Activated CD4-positive, alpha-beta T cell treated with anti-CD3 and anti-CD28 coated beads for 1 hour (primary cell): ENCODE measurements around the gene DLG3.
"Not testable (repeated sequence)": the region's sequence is repeated elsewhere in the genome, so short reads cannot be mapped to it uniquely, and the experiment has no call there.

Experiments
- DNase-seq: peaks from one replicate; pipeline ENCODE4 v3.0.0-alpha.2; 2020

DLG3 gene

DNA sequence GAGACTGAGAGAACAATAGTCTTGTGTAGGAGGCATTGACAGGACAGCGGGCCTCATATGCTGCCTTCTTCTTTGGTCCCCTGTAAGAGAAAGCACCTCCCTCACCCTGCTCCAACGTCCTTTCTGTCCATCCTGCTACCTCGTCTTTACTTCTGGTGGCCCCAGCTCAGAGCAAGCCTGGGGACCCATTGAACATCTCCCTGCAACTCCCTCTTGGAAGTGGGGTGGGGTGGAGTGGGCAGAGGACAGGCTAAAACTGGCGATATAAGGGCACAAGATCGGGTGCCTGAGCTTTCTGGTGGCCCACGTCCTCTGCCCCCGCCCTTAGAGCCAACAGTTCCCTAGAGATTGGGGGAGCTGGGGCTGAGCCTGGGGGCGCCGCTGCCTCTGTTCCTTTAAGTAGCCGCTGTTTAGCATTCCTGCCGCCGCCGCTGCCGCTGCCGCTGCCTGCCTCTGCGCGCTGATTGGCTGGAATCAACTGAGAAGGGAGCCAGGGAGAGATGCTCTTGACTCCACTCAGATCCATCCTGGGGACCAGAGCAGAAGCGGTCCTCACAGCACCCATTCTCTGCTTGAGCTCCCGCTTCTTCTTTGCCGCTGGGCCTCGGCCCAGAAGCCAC lies at the start of gene DLG3:
Gene DLG3, plus strand, starts transcription at position 510 of the 620 bp plus-strand sequence. CDS start 367 bp downstream, outside the sequence.
- DNase-seq, result no peak

DNA sequence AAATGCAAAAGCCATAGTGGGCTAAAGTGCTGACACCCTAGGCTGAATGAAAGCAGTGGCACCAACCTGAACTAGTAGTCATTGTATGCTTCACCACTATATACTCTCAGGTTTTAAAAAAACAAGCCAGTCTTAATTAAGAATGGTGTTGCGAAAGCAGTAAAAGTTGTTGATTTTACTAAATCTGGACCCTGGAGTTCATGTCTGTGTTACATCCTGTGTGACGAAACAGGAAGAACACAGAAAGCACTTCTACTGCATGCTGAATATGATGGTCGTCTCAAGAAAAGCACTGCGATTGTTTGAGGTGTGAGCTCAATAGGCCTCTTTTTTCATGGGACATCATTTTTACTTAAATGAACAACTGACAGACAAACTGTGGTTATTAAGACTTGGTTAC lies 45.7 kb upstream of the DLG3 start:
- no peak for DNase-seq

DNA sequence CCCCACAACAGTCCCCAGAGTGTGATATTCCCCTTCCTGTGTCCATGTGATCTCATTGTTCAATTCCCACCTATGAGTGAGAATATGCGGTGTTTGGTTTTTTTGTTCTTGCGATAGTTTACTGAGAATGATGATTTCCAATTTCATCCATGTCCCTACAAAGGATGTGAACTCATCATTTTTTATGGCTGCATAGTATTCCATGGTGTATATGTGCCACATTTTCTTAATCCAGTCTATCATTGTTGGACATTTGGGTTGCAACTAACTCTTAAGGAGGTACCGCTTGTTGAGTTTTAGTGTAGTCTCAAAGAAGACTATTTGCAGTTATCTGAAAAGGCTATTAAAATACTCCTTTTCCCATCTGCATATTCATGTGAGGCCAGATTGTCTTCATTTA lies 44.5 kb upstream of the DLG3 start:
- DNase-seq, result not testable (repeated sequence)

DNA sequence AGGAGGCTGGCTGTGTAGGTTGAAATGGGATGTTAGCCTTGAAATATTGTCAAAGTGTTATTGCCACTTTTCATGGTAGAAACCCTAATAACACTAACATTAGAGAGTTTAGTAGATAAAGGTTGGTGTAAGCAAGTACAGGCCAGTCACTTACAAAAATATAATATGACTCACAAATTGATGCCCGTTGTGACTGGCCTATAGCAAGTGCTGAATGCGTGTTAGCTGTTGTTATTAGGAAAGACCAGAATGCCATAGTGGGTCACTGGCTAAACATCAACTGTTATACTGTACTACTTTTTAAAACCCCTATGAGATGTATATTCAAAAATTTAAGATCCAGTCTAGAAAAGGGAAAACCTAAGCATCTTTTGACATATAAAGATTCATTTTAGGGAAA lies 41.9 kb upstream of the DLG3 start:
- DNase-seq, result no peak

DNA sequence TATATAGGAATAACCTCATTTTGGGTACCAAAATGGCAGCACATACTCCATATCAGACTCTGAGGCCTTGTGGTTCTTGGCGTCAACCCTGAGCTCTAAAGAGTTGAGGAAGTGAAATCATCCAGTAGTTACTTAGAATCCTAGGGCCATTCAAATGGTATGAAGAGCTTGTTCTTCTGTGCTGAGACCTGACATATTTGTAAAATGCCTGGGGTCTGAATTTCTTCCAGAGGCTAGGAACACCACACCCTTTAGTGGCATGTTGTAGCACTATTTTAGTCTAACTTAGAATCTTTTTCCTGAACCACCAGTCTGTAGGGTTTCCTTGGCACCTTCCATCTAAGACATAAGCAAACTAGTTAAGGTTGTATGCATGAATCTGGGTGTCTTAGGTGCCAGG lies 39.6 kb upstream of the DLG3 start:
- no peak for DNase-seq

DNA sequence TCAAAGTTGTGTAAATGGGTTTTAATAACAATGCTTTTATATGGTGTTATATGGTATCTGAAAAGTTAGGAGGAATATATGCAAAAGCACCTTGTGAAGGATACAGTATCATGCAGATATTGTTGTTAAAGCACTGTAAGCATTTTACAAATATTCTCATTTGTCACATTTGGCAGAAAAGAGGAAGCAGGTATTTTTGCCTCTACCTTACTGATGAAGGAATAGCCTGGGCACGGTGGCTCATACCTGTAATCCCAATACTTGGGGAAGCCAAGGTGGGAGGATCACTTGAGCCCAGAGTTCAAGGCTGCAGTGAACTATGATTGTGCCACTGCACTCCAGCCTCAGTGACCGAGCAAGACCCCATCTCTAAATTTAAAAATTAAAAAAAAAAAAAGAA lies 33.7 kb upstream of the DLG3 start:
- no peak for DNase-seq

DNA sequence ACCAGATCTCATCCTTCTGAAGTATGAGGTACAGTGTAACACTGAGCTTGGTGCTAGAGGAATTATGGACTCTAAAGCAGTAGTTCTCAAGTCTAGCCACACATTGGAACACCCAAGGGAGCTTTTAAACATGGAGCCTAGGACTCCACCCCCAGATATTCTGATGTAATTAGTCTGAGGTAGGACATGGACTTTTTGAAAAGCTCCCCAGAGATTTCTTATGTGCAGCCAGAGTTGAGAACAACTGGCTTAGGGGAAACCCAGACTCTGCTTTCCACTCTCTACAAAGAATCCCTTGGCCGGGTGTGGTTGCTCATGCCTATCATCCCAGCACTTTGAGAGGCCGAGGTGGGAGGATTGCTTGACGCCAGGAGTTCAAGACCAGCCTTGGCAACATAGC lies 33.2 kb upstream of the DLG3 start:
- no peak for DNase-seq

GRCh38 chrX:70421618-70422017 lies 23.0 kb upstream of the DLG3 start:
- no peak for DNase-seq

- DNase-seq, result no peak
Measured at GRCh38 chrX:70422851-70423341, 21.7 kb upstream of the DLG3 start, which contains the start of gene GDPD2. Gene GDPD2, plus strand, starts transcription at chrX:70423314. Its CDS starts 1,671 bp downstream, at chrX:70424985.

DNA sequence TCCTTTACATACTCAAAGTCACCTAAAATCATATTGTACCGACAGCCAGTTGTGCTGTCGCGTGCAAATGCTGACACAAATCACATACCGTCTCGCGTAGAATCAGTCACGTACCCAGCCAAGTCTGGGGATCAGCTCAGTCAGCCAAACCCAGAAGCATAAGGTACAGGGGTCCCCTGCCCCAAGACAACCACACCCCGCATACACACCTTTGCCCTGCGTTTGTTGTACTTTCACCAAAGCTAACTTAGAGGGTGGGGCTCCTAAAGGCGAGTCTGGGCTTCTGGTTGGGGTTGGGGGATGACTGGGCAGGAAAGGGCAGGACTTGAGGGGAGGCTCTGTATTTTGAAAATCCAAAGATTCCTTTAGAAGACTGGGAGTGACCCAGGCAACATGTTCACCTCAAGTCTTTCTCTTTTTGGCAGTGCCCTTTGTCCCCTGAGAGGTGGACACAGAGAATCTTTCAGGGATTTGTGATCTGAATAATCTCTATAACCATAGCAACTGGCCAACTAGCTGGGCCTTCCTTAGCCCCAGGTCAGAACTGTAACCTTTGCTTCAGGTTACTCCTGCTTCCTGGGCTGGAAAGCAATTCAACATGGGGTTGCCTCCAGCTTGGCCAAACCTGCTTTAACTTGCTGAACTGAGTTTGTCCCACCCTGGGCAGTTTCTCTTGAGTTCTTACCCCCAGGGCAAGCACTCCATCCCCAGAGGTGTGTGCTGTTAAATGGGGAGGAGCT lies 20.5 kb upstream of the DLG3 start:
- DNase-seq, result no peak

DNA sequence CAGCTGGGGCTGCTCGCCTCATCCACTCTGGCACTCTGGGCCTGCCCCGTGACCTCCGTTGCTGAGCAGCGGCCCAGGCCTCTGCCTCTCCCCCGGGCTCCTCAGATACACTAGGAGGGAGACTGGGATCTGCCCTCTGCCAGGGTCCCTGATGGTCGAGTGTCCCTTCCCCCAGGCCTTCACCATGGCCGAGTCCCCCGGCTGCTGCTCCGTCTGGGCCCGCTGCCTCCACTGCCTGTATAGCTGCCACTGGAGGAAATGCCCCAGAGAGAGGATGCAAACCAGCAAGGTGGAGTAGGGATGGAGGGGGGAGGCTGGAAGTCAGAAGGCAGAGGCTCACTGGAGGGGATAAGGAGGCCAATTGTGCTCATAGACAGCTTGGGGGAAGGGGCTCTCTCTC lies 19.8 kb upstream of the DLG3 start:
- DNase-seq, result no peak

DNA sequence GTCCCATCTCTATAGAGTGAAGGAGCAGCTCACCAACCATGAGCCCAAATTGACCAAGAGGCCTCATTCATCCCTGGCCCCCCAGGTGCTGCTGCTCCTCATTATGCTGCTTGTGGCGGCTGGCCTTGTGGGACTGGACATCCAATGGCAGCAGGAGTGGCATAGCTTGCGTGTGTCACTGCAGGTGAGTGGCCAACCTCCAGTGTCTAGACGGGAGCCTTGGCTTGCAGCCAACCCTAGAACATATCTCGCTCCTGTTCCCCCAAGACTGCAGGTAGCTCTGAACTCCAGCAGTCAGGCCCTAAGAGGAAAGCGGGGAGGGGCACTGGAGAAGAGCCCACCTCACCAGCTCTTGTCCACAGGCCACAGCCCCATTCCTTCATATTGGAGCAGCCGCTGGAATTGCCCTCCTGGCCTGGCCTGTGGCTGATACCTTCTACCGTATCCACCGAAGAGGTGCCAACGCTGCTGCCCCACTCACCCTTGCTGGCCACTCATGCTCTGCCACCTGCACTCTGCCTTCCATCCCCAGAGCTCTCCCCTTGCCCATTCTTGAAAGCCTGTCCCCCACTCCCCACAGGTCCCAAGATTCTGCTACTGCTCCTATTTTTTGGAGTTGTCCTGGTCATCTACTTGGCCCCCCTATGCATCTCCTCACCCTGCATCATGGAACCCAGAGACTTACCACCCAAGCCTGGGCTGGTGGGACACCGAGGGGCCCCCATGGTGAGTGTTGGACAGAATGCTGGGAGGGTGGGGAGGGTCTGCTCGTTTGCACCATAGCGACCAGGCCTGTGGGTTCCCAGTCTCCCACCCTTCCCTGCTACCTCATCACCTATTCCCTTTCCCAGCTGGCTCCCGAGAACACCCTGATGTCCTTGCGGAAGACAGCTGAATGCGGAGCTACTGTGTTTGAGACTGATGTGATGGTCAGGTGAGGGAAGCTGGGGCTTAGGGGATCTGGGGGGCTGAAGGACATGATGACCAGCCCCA lies 18.1 kb upstream of the DLG3 start:
- no peak for DNase-seq

DNA sequence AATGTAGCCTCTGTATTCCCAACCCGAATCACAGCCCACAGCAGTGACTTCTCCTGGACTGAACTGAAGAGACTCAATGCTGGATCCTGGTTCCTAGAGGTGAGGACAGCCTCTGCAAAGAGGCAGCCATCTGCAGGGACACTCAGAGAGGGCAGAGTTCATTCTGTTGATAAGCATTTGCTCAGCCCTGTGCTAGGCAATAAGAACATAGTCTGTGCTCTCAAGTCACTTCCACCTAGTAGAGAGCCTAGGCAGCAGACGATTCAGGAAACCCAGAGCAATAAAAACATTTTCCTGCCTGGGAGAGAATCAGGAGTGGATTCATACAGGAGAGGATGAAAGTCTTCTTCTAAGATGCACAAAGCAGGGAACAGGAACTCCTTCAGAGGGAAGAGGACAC lies 17.3 kb upstream of the DLG3 start:
- no peak for DNase-seq

DNA sequence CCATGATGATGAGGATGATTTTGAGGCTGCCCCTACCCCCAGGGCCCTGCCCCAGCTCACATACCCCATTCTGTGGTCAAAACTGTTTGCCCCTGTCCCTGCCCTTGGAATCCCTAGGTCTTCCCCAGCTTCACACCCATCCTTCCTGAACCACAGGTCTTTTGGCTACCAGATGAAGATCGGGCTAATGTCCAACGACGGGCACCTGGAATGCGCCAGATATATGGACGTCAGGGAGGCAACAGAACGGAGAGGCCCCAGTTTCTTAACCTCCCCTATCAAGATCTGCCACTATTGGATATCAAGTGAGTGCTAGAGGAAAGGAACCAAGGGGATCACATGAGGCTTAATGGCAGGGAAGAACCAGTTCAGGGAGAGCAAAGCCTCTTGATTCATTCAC lies 14.9 kb upstream of the DLG3 start:
- DNase-seq, result no peak

- DNase-seq, result no peak
Measured at GRCh38 chrX:70432936-70433847, 11.4 kb upstream of the DLG3 start.

- peak; percentile 63 for DNase-seq
Measured at GRCh38 chrX:70433848-70434351, 10.7 kb upstream of the DLG3 start.

DNA sequence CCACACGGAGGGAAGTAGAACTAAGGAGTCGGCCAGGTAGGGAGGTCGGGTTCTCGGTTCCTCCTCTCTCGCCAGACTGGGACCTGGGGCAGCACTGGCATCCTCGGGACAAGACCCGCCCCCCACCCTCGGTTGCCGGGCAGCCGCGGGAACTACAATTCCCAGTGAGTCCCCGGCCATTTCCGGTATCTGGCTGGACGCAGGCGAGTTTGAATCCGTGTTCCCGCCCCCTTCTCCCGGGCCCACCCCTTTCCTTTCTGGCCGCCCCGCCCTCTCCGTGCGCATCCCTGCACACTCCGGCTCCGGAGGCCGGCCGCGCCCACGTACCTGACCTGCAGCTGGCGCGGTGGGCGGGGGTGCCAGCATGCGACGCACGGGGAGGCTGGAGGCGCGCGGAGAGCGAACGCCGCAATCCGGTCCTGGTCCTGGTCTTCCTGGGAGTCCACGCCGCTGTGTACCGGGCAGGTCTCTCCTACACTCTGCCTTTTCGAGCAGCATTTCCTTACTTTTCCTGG lies 10.2 kb upstream of the DLG3 start:
- peak; percentile 27 for DNase-seq

DNA sequence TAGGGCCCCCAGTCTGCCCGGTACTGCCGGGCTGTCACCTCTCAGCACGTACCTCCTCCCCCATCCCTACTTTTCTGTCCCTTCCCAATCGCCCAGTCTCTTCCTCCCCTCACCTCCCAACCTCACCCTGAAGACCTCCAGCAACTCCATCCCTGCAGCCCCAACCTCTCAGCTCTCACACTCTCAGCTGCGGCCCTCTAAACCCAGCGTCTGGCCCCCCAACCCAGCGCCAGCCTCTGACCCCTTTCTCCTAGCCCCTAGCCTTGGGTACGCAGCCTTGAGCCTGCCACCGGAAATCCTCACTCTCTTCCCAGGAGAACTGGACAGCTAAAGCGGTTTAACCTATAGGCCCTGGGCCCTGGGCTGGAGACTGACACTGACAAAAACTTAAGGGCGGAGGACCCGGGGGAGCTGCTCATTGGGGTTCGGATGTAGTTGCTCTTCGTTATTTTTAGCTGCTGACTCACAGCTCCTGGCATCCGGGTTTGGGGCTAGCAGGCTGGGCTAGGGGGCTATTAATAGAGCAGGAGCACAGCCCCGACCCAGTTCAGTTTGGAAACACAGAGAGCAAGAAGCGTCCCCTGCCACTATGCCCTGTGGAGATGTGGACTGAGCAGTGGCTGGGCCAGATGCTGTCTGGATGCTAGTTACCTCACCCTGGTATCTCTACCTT lies 9.6 kb upstream of the DLG3 start:
- DNase-seq, result no peak

- DNase-seq, result no peak
Measured at GRCh38 chrX:70436343-70436742, 8.3 kb upstream of the DLG3 start.

DNA sequence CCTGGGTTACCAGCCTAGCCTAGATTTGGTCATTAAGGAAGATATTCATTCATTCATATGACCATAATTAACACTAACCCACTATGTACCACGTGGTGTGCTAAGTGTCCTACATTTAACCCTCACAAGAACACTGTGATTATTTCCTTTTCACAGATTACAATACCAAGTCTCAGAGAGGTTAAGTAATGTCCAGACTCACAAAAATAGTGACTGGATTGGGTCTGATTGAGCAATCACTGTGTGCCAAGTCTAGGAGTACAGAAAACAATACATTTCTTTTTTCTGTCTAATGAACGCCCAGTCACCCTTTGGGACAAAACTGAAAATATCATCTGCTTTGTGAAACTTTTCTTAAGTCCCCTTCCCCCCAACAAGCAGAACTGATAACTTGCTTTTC lies 7.6 kb upstream of the DLG3 start:
- no peak for DNase-seq
